Stimulated activated CD8-positive, alpha-beta memory T cell treated with anti-CD3 and anti-CD28 coated beads, Interleukin-2, amount 100 ng/mL, for 1 hour (primary cell): Measurements from ENCODE around the gene STAP2.

Experiments
- DNase-seq, 2 donors: peaks; one replicate each; pipeline ENCODE4 v3.0.0-alpha.2; 2020; ENCODE audit warnings: low read depth in 2 of 2

The STAP2 gene

DNA sequence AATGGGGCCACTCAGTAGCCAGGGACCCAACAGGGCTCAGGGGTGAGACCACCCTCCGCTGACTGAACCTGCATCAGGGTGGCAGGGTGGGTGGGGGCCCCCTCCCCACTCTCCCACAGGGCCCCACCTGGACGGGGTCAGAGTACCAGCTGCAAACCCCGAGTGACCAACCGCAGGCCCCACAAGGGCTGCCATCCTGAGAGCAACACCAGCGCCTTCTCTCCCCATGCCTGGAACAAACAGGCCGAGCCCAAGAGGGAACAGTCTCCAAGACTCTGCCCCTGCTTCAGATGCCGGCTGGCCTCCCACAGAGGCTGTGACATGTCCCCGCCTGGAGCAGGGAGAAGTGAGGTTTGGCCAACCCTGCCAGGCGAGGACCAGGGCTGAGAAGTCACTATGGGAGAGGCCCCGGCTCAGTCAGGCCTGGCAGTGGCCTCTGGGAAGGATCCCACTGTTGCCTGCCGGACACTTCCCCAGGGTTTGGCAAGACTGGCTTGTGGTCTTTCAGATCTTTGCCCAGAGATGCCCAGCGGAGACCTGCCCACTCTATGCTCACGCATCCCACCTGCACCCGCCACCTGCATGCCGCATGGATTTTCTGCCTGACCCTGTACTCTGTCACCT, 31.9 kb upstream of the STAP2 start:
- no peak for DNase-seq

DNA sequence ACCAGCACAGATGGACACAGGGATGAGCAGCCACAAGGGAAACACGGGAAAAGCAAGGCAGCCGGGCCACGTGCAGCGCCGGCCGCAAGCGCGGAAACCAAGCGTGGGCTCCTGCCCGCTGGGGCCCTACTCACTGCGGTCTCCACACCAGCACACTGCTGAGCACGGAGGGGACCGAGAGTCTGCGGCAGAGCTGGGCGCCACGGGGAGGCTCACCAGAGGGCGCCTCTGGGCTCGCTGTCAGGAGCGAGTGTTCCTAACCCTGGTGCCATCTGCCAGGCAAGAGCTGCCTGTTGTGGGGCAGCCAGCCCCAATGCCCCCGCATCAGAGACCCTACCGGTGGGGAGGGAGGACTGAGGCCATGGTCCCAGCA, 31.2 kb upstream of the STAP2 start:
- peak; percentile 44 to 59 for DNase-seq

DNA sequence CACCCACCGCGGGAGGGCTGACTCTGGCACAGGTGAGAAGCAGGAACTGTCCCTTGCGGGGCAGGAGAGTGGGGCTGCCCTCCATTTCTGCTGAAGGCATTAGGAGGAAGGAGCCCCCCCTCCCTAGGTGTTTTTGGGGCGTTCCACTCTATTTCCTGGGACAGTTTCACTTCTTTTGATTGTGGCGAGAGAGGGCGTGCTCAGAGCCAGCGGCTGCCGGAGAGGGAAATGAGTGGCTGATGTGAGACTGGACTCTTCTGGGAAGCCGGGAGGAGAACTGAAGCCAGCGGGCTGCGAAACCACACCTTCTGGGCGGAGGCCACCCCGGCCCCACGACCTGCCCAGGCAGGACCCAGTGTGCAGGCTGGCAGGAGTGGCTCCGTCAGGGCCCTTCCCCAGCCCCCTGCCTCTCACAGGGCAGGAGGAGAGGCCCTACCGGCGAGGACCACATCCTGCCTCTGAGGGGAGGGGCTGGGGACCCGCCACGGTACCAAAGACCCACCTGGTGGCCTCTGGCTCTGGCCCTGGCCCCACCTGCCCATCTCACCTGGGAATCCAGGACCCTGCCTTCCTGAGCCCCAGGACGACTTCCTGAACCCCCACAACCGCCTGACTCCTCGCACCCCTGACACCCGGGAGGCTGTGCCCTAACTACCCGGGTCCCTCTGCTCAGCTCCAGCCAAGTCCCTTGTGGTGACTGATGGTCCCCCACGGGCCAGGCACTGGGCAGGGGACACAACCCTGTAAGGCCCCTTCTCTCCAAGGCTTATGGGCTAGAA, 30.7 kb upstream of the STAP2 start:
- peak; percentile 15 to 45 for DNase-seq

DNA sequence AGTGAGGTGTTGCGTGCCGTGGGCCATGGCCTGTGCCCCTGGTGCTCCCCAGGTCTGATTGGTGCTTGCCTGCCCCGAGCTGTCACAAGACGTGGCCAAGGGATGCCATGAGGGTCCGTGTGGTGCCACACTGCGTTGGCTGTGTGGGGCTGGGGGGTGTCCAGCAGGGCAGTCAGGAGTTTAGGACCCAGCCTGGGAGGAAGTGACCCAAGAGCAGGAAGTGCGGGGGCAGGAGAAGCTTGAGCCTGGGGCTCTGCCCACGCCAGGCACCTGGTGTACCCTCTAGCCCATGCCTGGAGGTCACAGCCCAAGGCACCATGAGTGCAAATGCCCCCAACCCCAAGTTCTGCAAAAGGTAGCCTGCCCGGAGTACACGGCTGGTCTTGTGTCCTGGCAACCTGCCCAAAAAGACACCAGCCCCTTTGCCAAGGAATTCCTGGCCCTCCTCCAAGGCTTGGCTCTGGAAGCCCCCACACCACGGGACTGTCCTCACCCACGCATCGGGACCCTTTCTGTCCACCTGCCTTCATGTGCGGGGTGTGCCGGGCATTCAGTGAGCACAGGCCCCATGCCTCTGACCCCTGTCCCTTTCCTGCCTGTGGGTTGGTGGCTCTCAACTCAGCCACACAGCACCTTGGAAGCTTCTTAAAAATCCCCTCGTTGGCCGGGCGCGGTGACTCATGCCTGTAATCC, 29.6 kb upstream of the STAP2 start:
- DNase-seq = no peak

DNA sequence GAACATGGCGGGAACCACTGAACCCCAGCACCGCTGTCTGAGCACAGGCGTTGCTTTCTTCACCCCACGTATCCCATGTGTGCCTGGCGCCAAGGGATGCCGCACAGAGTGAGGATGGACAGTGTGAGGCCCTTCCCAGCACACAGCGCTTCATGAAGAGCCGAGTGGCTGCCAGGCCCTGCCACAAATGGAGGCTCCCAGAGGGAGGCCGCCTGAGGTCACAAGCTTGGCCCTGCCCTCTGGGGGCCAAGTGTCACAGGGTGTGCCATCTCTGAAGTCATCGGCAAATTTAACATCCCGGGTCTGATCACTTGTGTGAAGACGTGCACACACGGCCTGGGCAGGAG, 29.1 kb upstream of the STAP2 start:
- no peak for DNase-seq

DNA sequence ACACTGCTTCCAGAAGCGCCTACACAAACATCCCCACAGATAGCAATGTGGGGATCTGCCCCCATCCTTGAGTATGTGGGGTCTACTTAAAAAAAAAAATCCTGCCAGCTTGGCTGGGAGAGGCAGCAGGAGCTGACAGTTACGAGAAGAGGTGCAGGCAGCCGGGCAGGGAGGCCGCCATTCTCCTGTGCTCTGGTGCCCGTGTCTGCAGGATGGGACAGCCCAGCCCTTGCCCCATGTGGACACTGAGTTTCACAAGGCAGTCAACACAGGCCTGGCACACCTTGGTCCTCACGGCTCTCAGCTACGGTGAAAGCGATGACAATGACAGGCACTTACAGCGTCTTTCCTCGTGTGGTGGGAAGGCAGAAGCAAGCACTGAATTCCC, 28.7 kb upstream of the STAP2 start:
- no peak for DNase-seq

DNA sequence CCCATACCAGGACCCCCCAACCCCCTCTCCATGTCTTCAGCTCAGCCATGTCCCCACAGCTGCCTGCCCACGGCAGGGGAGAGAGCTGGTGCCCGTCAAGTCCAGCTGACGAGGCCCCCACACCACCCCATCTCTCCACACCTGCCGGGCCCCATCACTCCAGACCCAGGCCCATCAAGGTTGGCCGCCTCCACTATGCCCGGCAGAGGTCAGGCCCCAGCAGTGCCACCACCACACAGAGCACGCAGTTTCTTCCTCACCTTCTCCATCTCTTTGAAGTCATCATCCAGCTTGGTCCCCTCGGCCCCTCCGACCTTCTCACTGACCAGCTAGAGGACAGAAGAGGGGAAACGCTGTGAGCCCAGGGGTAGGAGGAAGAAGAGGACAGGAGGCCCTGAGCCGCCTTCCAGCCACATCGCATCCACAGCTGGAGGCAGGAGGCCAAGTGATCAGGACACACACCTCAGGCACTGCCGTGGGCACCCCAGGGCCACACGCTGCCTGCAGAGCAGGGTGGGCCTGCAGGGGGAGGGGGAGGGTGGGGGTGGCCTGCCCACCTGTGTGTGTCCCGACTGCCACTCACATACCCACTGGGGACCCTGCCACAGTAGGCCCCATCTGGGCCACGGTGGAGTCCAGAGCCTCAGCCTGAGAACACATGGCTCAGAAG, 28.2 kb upstream of the STAP2 start:
- DNase-seq = no peak

DNA sequence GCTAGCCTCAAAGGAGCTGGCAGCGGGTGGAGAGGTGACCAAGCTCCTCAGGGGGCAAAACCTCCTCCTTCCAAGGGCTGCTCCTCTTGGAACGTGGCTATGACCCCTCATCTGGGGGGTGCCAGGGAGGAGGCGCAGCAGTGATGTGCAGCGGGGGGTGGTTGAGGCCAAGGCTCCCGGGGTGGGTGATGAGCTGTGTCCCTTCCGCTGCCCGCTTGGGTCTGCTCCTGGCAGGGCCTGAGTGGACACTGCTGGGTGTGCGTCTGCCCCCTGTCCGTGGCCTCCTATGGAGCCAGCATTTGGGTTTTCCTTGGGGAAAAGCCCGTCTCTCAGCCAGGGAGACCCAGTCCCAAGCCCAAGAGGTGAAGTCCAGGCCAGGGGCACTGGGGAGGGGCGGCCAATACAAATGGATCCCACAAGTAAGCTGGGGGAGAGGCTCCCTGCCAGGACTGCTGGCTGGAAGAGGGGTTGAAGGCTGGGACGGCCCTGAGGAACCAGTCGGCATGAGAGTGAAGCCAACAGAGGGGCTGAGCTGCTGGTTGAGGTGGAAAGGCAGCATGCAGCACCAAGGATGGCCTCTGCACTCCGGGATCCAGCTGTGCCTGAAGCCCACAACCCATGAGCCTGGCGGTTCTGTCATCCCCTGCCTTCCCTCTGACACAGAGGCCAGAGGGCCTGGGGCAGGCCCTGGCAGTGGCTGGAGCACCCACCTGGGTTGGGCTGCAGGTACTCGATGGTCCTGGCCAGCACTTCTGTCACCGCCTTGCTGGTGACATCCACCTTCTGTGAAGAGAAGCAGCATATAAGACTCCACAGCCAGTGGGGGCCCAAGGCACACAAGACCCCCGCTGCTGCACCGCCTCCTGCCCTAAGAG, 27.4 kb upstream of the STAP2 start:
- DNase-seq = no peak

DNA sequence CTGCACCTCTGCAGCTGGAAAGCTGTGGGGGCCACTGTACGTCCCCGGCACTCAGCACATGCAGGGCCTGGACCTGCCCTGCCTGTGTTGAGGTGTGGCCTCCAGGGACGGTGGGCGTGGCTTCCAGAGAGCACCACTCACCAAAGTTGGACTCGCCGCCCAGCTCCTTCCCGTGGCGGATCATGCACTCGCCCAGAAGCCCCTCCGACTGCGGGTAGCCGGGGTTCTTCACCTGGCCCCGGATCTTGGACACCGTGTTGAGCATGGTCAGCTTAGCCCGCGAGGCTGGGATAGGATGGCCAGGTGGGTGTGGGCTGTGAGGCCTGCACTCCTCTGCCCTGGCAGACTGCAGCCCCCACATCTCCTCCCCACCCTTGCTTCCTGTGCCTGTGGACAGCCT, 26.7 kb upstream of the STAP2 start:
- no peak for DNase-seq

DNA sequence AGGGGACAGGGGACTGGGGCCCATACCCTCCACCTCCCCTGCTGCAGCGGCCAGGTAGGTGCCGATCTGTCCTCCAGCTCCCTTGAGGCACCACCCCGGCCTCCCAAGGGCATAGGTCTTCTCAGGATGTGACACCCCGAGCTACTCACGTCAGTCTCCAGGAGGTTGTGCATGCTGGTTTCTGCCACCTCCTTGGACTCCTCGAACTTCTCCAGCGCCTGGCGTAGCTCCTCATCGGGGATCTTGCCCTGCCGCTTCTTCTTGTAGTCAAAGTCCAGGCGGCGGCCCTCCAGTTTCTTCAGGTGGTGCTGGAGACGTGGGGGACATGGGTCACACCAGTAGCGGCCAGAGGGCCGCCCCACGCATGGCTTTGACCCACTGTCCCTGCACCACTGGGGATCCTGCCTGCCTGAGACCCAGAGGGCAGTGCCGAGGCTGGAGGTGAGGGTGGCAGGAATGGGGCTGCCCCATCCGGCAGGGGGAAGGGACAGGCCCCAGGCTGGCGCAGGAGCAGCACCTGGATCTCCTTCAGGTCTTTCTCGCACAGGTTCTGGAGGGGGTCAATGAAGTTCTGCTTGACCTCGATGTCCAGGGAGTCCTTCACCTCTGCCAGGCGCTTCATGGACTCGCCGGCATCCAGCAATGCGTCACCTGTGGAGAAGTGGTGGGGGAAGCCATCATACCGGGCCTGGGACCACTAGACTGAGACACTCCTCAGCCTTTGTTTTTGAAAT, 25.1 kb upstream of the STAP2 start:
- no peak for DNase-seq

DNA sequence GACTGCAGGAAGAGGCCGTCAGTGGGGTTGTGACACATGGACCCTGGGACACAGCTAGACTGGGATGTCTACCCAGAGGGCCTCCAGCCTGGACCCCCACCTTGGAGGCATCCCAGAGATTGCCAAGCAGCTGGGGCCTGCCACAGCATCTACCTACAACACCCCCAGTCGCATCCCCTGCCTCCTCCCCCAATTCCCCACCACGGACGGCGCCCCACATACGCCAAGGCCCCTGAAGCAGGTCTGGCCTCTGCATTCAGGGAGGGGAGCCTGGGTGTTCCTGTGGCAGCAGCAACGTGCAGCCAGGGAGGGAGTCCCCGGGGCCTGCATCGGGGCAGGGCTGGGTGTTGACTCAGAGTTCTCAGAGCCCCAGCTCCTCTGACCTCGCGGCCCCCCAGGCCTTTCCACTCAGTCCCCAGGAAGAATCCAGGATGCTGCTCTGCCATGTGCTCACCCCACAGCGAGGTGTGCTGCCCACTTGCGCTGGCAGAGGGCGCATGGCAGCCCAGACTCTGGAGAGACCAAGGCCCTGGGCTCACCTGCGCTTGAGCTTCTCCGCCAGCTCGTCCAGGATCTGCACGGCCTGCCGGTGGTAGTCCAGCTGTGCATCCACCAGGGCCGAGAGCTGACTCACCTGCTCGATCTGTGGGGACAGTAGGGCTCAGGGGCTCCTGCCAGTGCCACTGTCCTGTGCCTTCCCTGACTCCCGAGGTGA, 24.4 kb upstream of the STAP2 start:
- DNase-seq = no peak

DNA sequence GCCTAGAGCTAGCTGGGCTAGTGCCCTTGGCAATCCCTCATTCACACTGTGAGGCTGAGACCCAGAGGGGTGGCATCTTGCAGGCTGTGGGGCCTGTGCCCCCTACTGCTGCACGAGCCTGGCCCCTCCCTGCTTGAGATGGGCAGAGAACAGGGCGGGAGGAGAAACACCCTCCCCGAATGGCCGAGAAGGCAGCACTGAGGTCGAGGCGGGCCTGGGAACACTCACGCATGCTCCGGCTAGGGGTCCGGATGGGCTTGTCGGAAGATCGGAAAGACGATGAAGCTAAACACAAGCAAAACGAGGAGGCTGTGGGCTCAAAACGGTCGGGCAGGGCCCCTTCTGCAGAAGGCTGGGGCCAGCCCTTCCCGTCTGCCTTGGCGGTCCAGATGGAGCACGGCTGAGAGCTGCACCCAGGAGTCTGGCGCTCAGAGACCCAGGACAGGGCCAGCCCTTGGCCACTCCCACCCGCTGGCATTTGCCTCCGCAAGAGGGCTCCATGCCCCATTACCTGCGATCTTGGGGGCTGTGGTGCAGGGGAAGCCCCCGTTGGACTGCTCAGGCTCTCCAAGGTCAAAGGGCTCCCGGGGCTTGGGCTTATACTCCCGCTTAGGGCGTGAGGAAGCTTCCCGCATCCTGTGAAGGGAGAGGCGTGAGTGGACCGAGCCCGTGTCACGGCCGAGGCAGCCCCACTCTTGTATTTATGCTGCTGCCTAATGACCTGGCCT, 23.6 kb upstream of the STAP2 start:
- DNase-seq = no peak

DNA sequence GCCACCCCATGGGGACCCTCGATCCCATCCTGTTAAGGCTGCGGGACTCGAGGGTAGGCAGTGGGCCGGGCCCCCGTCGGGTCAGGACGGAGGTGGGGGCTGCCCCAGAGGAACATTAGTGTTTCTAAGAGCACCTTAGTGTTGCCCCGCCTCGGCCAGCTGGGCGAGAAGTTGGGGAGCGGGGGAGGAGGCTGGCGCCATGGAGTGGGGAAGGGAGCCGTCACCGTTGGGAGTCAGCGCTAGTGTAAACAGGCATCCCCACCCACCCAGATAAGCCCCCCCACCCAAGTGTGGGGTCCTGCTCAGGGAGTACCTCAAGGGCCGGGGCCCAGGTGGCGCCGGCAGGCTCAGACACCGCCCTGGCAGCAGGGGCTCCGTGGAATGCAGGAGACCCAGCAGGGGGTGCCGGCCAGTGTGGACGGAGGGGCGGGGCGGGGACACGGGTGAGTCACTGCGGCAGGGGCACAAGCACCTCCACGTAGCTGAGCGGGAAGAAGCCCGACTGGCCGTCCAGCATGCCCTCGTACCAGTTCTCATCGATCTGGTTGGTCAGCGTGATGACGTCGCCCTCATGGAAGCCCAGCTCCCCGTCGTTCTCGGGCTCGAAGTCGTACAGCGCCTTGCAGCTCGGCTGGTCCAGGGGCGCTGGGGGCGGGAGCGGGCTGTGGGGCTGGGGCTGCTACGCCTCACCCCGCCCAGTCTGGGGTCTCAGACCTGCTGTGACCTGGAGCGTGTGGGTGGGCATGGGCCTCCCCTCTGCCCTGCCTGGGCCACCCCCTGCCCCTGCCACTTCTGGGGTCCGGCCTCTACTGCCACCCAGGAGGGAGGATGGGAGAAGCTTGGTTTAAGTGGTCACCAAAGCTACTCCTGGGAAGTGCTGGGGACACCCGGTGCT, 22.8 kb upstream of the STAP2 start:
- no peak for DNase-seq

DNA sequence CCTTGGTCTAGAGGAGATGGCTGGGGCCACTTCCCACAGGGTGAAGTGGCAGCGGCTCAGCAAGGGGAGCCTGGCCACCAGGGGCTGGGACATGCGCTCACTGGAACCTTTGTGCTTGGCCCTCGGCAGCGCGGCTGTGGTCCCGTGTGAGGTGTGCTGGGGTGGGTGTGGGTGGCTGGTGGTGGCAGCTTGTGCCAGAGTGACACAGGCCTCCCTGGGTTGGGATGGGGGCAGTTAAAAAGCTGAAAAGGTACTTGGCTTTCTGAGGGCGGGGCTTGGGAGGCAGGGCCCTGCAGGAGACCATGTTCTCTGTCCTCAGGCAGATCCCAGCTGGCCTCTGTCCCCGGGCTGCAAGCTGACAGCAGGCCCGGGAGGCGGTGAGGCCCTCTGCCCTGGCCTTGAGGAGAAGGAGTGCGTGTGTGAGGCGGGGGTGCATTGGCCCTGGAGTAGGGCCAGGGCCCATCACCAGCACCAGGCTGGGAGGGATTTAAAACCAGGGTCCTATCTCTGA, 22.1 kb upstream of the STAP2 start:
- no peak for DNase-seq

DNA sequence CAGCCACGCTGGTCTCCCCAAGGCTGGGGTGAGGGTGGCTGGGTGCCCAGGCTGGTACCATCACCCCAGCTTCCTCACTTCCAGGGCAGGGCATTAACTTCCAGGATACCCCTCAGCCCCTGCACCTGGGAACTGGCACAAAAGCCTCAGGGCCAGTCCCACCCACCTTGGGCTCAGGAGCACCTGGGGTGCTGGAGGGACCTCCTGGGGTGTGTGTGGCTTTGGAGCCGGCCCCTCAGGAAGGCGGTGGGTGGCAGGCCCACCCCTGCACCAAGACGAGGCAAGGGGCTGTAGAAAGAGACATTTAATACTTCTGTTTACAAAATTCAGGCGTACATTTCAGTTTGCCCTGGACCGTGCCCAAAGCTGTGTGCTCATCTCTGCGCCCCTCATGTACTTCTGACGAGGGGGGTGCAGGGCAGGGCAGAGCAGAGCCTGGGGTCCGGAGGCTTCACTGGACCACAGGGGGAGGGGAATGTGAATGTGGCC, 21.5 kb upstream of the STAP2 start:
- no peak for DNase-seq

DNA sequence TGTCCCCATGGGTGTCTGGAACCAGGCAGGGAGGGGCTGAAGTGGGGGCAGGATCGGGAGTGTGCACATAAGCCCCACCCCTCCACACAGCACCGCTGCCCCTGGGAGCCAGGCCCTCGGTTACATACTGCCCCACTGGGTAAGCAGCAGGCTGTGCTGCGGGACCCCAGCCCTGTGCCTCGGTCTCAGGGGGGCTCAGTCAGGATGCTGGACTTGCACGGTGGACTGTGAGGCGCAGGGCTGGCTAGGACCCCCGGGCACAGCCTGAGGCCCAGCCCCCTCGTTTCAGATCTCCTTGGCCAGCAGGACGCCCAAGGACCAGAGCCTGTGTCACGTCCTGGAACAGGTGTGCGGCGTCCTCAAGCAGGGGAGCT, 21.0 kb upstream of the STAP2 start:
- DNase-seq = no peak

DNA sequence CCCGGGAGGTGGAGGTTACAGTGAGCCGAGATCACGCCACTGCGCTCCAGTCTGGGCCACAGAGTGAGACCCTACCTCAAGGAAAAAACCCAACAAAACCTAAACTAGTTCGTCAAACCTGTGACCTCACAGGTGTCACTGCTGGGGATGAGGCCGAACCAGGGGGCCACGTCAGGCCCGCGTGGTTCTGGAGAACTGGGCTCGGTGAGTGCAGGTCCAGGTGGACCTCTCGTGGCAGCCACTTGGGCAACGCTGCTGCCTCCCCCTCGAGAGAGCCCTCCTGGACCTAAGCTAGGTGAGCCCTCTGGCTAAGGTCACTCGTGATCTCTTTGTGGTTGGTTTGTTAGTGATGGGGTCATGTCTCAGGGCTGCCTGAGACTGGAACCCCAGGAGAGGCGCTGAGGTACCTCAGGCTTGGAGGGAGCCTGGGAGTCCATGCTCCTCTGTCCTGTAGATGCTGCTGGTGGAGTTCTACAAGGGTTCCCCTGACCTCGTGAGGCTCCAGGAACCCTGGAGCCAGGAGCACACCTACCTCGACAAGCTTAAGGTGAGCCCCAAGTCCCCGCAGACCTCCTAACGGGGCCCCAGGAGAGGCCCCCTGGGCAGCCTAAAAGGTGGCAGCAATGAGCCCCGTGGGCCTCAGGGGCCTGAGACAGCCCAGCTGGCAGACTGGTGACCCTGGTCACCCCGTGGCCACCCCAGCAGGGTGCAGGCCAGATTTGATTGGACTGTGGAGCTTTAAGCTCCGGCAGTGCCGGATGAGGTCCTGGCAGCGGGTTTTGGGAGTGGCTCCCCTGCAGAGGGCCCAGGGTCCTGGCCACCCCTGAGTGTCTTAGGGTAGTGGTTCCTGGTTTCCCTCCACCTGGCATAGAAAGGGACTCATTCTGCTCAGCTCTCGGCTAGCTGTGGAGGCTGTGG, 20.3 kb upstream of the STAP2 start:
- no peak for DNase-seq
